ENCODE measurements around the gene TAMM41. TPM values are rescaled to one million over a fixed set of nuclear protein-coding genes. Genes with fewer than 3 reads are reported as not detected.
A peak's percentile ranks its signal among the peaks of the same experiment; 100 is the strongest.

Gene TAMM41
- total RNA-seq, 2 experiments from 2014 or later: 30.7 to 33.1 TPM

DNA sequence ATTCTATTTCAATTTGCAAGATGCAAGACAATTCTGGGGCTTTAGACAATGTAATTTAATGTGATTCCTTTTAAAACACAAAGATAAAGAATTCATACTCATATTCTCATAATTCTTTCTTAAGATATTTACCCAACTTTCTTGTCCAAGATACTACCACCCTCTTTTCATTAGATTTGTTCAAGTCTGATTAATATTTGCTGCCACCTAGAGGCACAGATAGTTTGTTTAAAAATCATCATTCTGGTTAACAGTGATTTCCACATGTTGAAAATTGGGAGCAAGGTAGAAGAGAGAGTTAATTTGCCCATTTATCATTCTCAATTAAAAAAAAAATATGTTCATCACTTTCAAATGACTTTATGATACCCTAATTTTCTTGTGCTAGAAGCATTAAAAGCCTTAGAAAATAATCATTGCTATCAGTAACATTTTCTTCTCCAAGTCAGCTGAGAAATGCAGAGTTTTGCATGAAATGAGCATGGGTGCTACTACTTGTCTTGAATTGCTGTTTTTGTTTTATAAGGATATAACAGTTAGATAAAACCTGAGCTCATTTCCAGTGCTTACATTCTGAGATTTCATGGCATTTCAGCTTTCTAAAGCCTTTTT, 11.6 kb downstream of the TAMM41 start:
- H3K36me3 Mint-ChIP-seq (ENCODE audit: low read depth): peaks cover 28% of the 10 kb centered on the region
- TF ChIP-seq, protein P1, sequence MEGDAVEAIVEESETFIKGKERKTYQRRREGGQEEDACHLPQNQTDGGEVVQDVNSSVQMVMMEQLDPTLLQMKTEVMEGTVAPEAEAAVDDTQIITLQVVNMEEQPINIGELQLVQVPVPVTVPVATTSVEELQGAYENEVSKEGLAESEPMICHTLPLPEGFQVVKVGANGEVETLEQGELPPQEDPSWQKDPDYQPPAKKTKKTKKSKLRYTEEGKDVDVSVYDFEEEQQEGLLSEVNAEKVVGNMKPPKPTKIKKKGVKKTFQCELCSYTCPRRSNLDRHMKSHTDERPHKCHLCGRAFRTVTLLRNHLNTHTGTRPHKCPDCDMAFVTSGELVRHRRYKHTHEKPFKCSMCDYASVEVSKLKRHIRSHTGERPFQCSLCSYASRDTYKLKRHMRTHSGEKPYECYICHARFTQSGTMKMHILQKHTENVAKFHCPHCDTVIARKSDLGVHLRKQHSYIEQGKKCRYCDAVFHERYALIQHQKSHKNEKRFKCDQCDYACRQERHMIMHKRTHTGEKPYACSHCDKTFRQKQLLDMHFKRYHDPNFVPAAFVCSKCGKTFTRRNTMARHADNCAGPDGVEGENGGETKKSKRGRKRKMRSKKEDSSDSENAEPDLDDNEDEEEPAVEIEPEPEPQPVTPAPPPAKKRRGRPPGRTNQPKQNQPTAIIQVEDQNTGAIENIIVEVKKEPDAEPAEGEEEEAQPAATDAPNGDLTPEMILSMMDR (IDR thresholded peaks at IDR 0.05): peak; percentile 56
- no peaks in the 10 kb centered on the region for H3K4me1 Mint-ChIP-seq (ENCODE audit: low read depth)
- H3K27ac Mint-ChIP-seq: no peak overlapping the region
- ChIA-PET POLR2A (no interaction called here), CTCF (interaction anchor here (0.7 to 3.8 kb wide), 4 partner anchors 9 to 22 kb away, joined by 3 to 18 read pairs (median 8); partner anchors contain the start of gene TAMM41)
- H3K4me3 Mint-ChIP-seq: no peak overlapping the region
- H3K27me3 Mint-ChIP-seq: no peaks in the 10 kb centered on the region
- ATAC-seq (no peak), DNase-seq (no peak)
- no peaks in the 10 kb centered on the region for H3K9me3 Mint-ChIP-seq
- intact Hi-C loops (cut with micrococcal nuclease): no loop called here

DNA sequence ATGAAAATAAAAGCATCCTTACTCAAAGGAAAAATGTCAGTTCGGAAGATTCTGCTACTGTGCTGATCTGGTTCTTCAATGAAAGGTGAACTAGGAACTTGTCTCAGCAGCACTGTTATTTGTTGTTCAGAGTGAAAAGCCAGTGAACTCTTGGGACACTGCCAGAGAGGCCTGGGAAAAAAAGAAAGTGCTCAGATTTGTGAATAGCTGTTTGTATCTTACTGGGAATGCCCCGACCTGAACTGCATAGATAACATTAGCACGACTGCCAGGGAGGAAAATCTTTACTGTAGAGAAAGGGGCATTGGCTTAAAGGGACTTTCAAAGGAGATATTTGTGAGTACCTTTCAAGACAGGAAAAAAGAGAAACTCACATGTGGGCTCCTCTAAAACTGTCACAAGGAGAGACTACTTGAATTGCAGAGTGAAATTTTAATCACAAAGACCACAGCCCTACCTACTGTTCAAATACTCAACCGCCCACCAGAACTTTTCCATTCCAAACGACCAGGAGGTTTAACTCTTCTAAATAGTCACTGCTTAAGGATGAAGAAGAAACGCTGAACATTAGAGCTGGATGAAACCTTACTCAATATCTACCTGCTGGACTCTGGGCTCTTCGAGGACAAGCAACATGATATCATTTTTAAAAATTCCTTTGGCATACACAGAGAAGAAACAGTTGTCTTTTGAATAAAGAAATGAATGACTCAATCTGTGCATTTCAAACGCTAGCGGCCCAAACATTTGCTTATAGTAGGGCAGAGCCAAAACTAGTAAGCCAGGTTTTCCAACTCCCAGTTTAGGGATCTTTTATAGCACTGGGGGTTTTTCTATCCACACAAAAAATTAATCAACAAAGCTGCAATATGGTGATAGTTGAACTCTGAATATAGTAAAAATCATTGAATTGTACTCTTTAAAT, 13.4 kb downstream of the TAMM41 start:
- Mint-ChIP-seq H3K4me1 (ENCODE audit: low read depth) (no peaks in the 10 kb centered on the region), H3K27ac (no peak overlapping the region), H3K9me3 (no peaks in the 10 kb centered on the region), H3K4me3 (no peak overlapping the region), H3K27me3 (no peaks in the 10 kb centered on the region), H3K36me3 (ENCODE audit: low read depth) (peaks cover 30% of the 10 kb centered on the region)
- ATAC-seq (no peak), DNase-seq (no peak)
- TF ChIP-seq, protein P1 (IDR thresholded peaks at IDR 0.05): no peak
- CTCF ChIA-PET: interaction anchor here (0.6 to 3.8 kb wide), 4 partner anchors 7 to 187 kb away, joined by 3 to 18 read pairs (median 4); no protein-coding TSS in a partner anchor
- POLR2A ChIA-PET: no interaction called here
- intact Hi-C loops (cut with micrococcal nuclease): no loop called here

DNA sequence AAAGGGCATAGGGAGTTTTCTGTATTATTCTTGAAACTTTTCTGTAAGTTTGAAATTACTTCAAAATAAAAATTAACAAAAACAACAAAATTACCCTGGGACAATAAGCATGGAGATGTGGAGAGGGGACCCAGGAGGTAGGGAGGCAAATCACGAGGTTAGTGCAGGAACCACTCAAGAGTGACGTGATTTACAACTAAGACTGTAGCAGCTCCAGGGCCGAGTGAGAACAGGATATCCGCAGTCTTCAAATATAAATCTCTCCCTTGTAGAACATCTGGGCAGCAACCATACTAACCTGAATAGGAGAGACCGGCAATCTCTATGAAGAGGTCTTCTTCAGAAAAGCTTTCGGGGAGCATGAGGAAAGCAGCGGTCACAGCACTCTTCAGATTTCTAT, 17.3 kb downstream of the TAMM41 start:
- Mint-ChIP-seq H3K4me1 (ENCODE audit: low read depth) (peaks cover 10% of the 10 kb centered on the region), H3K9me3 (no peaks in the 10 kb centered on the region), H3K4me3 (no peak overlapping the region), H3K27ac (no peak overlapping the region), H3K36me3 (ENCODE audit: low read depth) (peaks cover 45% of the 10 kb centered on the region), H3K27me3 (no peaks in the 10 kb centered on the region)
- TF ChIP-seq, protein P1 (IDR thresholded peaks at IDR 0.05): no peak
- no peak for DNase-seq
- intact Hi-C loops (cut with micrococcal nuclease): no loop called here
- ChIA-PET CTCF (no interaction called here), POLR2A (no interaction called here)
- no peak for ATAC-seq

DNA sequence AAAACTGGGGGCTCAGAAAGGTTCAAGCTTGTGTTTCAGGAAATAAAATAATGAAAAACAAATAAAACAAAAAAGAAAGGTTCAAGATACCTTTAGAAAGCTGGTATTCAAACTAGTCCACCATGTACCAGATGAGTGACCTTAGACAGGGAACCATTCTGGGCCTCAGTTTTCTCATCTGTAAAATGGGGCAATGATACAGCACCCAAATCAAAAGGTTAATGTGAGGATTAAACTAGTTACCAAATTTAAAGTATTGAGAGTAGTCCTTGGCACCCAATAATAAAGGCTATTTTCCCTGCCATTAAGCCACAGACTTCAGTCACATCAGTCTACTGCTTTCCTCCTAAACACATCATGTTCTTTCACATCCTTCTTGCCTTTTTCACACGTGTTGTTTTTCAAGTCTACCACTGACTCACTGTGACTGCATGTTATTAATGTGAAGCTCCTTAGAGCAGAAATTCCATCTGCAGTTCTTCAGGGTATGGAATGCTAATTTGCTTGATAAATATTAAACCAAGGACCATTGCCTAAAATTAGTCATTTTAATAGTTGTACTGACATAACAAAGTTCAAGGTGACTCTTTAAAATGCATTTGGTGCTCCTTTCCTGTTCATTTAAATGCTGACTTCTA, 19.9 kb downstream of the TAMM41 start:
- Mint-ChIP-seq H3K36me3 (ENCODE audit: low read depth) (peaks cover 40% of the 10 kb centered on the region), H3K4me3 (no peak overlapping the region), H3K27ac (no peak overlapping the region), H3K9me3 (no peaks in the 10 kb centered on the region), H3K4me1 (ENCODE audit: low read depth) (peaks cover 12% of the 10 kb centered on the region), H3K27me3 (no peaks in the 10 kb centered on the region)
- ChIA-PET CTCF (interaction anchor here (1.0 to 3.1 kb wide), 5 partner anchors 9 to 173 kb away, joined by 3 to 18 read pairs (median 4); no protein-coding TSS in a partner anchor), POLR2A (interaction anchor here (0.7 kb wide), 1 partner anchor 104 kb away, joined by 3 read pairs; no protein-coding TSS in a partner anchor)
- ATAC-seq (peak; percentile 27), DNase-seq (no peak)
- intact Hi-C loops (cut with micrococcal nuclease): no loop called here
- TF ChIP-seq, protein P1 (IDR thresholded peaks at IDR 0.05): no peak

Data from activated CD8-positive, alpha-beta T cell treated with anti-CD3 and anti-CD28 coated beads for 36 hours (primary cell).